Trophoblast cell (in vitro differentiated cells and primary cell): ENCODE measurements around the gene USP17L17.
"Not testable (repeated sequence)": the region's sequence is repeated elsewhere in the genome, so short reads cannot be mapped to it uniquely, and the experiment has no call there.

Experiments
- DNase-seq, 2 donors: peaks; one replicate each; pipeline ENCODE4 v3.0.0-alpha.2; 2016
- H2AFZ ChIP-seq: 2 replicates; pipeline ENCODE4 v1.6.1; 2013; ENCODE audit warnings: low read length, moderate library complexity, mild to moderate bottlenecking; ENCODE audit not compliant: insufficient read depth, poor library complexity
- H2AK5ac ChIP-seq: 2 replicates; pipeline ENCODE4 v1.6.1; 2013; ENCODE audit warnings: mild to moderate bottlenecking, low read length
- H2BK120ac ChIP-seq: 2 replicates; pipeline ENCODE4 v1.6.1; 2013; ENCODE audit warnings: low read length, mild to moderate bottlenecking, moderate library complexity; ENCODE audit not compliant: insufficient read depth, poor library complexity
- H2BK12ac ChIP-seq: 2 replicates; pipeline ENCODE4 v1.6.1; 2013; ENCODE audit warnings: mild to moderate bottlenecking, low read length, moderate library complexity
- H2BK5ac ChIP-seq: 2 replicates; pipeline ENCODE4 v1.6.1; 2013; ENCODE audit warnings: low read length, low read depth, moderate library complexity, mild to moderate bottlenecking; ENCODE audit not compliant: poor library complexity
- H3K14ac ChIP-seq: 2 replicates; pipeline ENCODE4 v1.6.1; 2013; ENCODE audit warnings: mild to moderate bottlenecking, low read length
- H3K18ac ChIP-seq: 2 replicates; pipeline ENCODE4 v1.6.1; 2013; ENCODE audit warnings: mild to moderate bottlenecking, low read length
- H3K23ac ChIP-seq: 2 replicates; pipeline ENCODE4 v1.6.1; 2013; ENCODE audit warnings: low read length
- H3K27ac ChIP-seq: 2 replicates; pipeline ENCODE4 v1.5.1; 2013; ENCODE audit warnings: low read depth, mild to moderate bottlenecking, inconsistent platforms, low read length, moderate library complexity
- H3K27me3 ChIP-seq: 2 replicates; pipeline ENCODE4 v1.6.1; 2013; ENCODE audit warnings: inconsistent platforms, mild to moderate bottlenecking, low read length, moderate library complexity; ENCODE audit not compliant: insufficient read depth
- H3K36me3 ChIP-seq, 2 experiments: 1 replicate in 1 of 2; 2 replicates in 1 of 2; pipeline ENCODE4 v1.6.1; 2013; ENCODE audit warnings: low read length in 2 of 2, mild to moderate bottlenecking in 2 of 2, moderate library complexity in 1 of 2; ENCODE audit not compliant: insufficient read depth in 2 of 2, control insufficient read depth in 1 of 2
- H3K4ac ChIP-seq: 2 replicates; pipeline ENCODE4 v1.6.1; 2013; ENCODE audit warnings: low read depth, mild to moderate bottlenecking, low read length, moderate library complexity
- H3K4me1 ChIP-seq, 2 experiments: 1 replicate in 1 of 2; 2 replicates in 1 of 2; pipeline ENCODE4 v1.6.1; 2013; ENCODE audit warnings: low read length in 2 of 2, mild to moderate bottlenecking in 2 of 2, moderate library complexity in 1 of 2; ENCODE audit not compliant: insufficient read depth in 2 of 2, control insufficient read depth in 1 of 2
- H3K4me2 ChIP-seq: 2 replicates; pipeline ENCODE4 v1.6.1; 2013; ENCODE audit warnings: inconsistent platforms, mild to moderate bottlenecking, low read length, moderate library complexity
- H3K4me3 ChIP-seq: 2 replicates; pipeline ENCODE4 v1.5.1; 2013; ENCODE audit warnings: mild to moderate bottlenecking, low read depth, low read length, inconsistent platforms
- H3K79me1 ChIP-seq: one replicate; pipeline ENCODE4 v1.6.1; 2013; ENCODE audit warnings: low read length
- H3K79me2 ChIP-seq: 2 replicates; pipeline ENCODE4 v1.6.1; 2013; ENCODE audit warnings: low read length, mild to moderate bottlenecking; ENCODE audit not compliant: control insufficient read depth, insufficient read depth, poor library complexity
- H3K9ac ChIP-seq: 2 replicates; pipeline ENCODE4 v1.6.1; 2013; ENCODE audit warnings: mild to moderate bottlenecking, low read length
- H3K9me3 ChIP-seq: 2 replicates; pipeline ENCODE4 v1.6.1; 2013; ENCODE audit warnings: low read depth, mild to moderate bottlenecking, control low read depth, inconsistent platforms, low read length; ENCODE audit not compliant: insufficient read depth
- H4K12ac ChIP-seq: 2 replicates; pipeline ENCODE4 v1.6.1; 2013; ENCODE audit warnings: low read depth, mild to moderate bottlenecking, low read length, moderate library complexity
- H4K8ac ChIP-seq: 2 replicates; pipeline ENCODE4 v1.6.1; 2013; ENCODE audit warnings: low read depth, mild to moderate bottlenecking, low read length, moderate library complexity
- H4K91ac ChIP-seq: one replicate; pipeline ENCODE4 v1.6.1; 2013; ENCODE audit warnings: low read depth, mild to moderate bottlenecking, low read length, moderate library complexity
- WGBS: extraction: QIAGEN DNeasy Blood & Tissue Kit; methylation state at CpG from one replicate; pipeline ENCODE4 v1.1.7; 2013; ENCODE audit warnings: missing lambda C conversion rate; ENCODE audit not compliant: insufficient read length, insufficient coverage; ENCODE audit errors: extremely low coverage; 5-methylcytosine and 5-hydroxymethylcytosine counted together

The USP17L17 gene

DNA sequence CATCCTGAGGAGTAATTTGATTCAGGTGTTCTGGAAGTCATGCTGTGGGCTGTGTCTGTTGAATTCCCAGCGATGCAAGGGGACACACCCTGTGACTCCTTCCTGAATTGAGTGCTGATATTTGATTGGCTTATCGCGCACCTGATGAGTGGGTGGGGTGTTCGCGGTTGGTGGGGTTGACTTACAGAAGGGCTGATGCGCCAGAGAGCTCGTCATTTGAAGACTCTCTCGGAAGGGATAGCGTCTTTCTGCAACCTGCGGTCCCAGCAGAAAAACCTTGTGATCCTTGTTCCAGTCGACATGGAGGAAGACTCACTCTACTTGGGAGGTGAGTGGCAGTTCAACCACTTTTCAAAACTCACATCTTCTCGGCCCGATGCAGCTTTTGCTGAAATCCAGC, 18.9 kb downstream of the USP17L17 start, which contains the start of gene USP17L21:
Gene USP17L21, plus strand, starts transcription at position 301 of the 400 bp plus-strand sequence. Its CDS starts 0 bp downstream, at position 301.
- H2AK5ac ChIP-seq, DNase-seq, H3K79me2 ChIP-seq, H2BK12ac ChIP-seq, H3K27ac ChIP-seq, H3K36me3 ChIP-seq, H3K4me2 ChIP-seq, H4K12ac ChIP-seq, H3K23ac ChIP-seq, H3K4me3 ChIP-seq, H3K18ac ChIP-seq, H3K79me1 ChIP-seq, H3K14ac ChIP-seq, H4K91ac ChIP-seq, H2AFZ ChIP-seq, H3K4me1 ChIP-seq, H4K8ac ChIP-seq, H3K4ac ChIP-seq, H3K9me3 ChIP-seq, H3K27me3 ChIP-seq, H3K9ac ChIP-seq, H2BK5ac ChIP-seq, H2BK120ac ChIP-seq: not testable (repeated sequence)
- no CpG with 5 or more reads among the region's 13 CpGs for WGBS

DNA sequence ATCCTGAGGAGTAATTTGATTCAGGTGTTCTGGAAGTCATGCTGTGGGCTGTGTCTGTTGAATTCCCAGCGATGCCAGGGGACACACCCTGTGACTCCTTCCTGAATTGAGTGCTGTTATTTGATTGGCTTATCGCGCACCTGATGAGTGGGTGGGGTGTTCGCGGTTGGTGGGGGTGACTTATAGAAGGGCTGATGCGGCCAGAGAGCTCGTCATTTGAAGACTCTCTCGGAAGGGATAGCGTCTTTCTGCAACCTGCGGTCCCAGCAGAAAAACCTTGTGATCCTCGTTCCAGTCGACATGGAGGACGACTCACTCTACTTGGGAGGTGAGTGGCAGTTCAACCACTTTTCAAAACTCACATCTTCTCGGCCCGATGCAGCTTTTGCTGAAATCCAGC, 23.6 kb downstream of the USP17L17 start, which contains the start of gene USP17L22:
Gene USP17L22, plus strand, starts transcription at position 301 of the 400 bp plus-strand sequence. Its CDS starts 0 bp downstream, at position 301.
- H3K79me1 ChIP-seq, H2BK12ac ChIP-seq, DNase-seq, H3K79me2 ChIP-seq, H3K4ac ChIP-seq, H3K4me2 ChIP-seq, H2BK5ac ChIP-seq, H3K4me1 ChIP-seq, H2AK5ac ChIP-seq, H3K27me3 ChIP-seq, H3K23ac ChIP-seq, H2BK120ac ChIP-seq, H3K18ac ChIP-seq, H3K27ac ChIP-seq, H4K12ac ChIP-seq, H3K14ac ChIP-seq, H3K4me3 ChIP-seq, H4K8ac ChIP-seq, H4K91ac ChIP-seq, H3K9ac ChIP-seq, H3K36me3 ChIP-seq, H2AFZ ChIP-seq, H3K9me3 ChIP-seq: not testable (repeated sequence)
- no CpG with 5 or more reads among the region's 15 CpGs for WGBS

DNA sequence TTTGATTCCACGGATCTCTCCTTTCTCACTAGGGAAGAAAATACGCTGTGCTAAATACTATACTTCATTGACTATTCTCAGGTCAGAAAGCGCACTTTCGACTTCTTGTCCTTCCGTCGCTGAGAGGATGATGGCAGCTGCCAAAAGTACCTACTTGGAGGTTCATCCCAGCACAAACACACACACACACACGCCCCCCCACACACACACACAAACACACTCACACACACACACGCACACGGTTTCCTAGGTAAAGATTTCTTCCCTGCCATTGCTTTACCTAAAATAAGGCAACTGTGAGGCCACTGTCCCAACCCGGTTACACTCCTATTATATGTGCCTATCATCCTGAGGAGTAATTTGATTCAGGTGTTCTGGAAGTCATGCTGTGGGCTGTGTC, 28.0 kb downstream of the USP17L17 start:
- not testable (repeated sequence) for H4K8ac ChIP-seq, H2BK120ac ChIP-seq, H3K9ac ChIP-seq, H4K12ac ChIP-seq, H3K79me1 ChIP-seq, H2BK5ac ChIP-seq, H3K36me3 ChIP-seq, H3K23ac ChIP-seq, H3K79me2 ChIP-seq, H3K4me1 ChIP-seq, H3K14ac ChIP-seq, H3K4me2 ChIP-seq, DNase-seq, H4K91ac ChIP-seq, H3K27me3 ChIP-seq, H2AFZ ChIP-seq, H3K9me3 ChIP-seq, H2AK5ac ChIP-seq, H3K4me3 ChIP-seq, H3K27ac ChIP-seq, H2BK12ac ChIP-seq, H3K4ac ChIP-seq, H3K18ac ChIP-seq
- 100% methylated on average over 3 of the region's 10 CpGs for WGBS
